Glomerular visceral epithelial cell (primary cell): Measurements from ENCODE around the gene CYSLTR2.

ENCODE experiments used
- DNase-seq: peaks from one replicate; pipeline ENCODE4 v3.0.0-alpha.2; 2016; ENCODE audit errors: extremely low spot score

CYSLTR2 gene

DNA sequence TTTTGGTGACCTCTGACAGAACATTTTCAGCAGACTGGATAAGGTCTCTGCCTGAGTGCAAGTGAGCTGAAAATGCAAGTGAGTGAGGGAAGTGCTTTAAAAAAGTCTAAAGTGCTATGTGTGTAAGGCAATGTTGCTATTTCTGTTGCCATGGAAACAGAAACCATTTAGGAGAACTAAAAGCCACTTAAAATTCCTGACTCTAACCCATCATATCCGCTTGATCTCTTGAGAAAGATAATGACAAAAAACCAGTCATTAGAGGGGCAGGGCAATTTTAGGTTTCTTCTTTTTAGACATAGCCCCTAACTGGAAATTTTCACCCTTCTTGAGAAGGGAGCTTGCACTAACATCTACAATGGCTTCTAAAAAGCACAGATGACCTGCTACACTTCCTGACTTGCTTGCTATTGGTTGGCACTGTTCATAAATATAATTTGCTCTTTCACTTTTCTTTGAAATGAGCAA lies at the start of gene CYSLTR2:
Gene CYSLTR2, plus strand, starts transcription at position 458 of the 468 bp plus-strand sequence. CDS start 52,889 bp downstream, outside the sequence.
- DNase-seq, result peak; percentile 28

DNA sequence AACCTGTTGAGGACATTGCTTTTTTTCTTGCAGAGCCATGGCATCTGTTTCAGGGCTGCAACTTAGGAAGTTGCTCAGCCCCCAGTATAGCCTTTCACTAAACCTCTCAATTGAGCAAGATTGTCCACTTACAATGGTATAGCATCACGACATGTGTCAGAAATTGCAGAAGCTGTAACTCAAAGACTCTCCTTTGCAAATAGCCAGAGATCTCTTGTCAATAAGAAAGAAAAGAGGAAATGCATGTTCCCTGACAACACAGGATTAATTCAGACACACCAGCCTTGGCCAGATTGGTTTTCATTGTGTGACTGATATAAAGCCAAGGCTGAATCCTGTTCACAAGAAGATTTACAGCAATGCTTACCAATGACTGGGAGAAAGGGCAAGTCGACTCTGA lies 38.7 kb upstream of the CYSLTR2 start:
- no peak for DNase-seq

GRCh38 chr13:48618937-48619336 lies 34.8 kb upstream of the CYSLTR2 start:
- DNase-seq, result no peak

DNA sequence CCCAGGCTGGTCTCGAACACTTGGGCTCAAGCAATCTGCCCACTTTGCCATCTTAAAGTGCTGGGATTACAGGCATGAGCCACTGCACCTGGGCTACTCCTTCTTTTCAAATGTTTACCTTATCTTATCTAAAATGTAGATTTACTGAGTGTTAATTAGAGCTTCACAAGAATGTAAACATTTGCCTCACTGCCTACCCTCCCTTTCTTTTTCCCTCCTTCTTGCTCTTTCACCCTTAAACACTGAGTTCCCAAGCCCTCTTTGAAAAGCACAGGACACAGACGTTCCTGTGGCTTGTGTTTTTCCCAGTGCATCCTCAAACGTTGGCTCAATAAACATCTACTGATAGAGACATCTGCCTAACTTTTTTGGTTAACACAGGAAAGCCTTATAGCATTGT lies 32.7 kb upstream of the CYSLTR2 start:
- DNase-seq, result no peak

GRCh38 chr13:48624016-48624415 lies 29.7 kb upstream of the CYSLTR2 start:
- DNase-seq, result no peak

GRCh38 chr13:48624858-48625257 lies 28.9 kb upstream of the CYSLTR2 start:
- no peak for DNase-seq

DNA sequence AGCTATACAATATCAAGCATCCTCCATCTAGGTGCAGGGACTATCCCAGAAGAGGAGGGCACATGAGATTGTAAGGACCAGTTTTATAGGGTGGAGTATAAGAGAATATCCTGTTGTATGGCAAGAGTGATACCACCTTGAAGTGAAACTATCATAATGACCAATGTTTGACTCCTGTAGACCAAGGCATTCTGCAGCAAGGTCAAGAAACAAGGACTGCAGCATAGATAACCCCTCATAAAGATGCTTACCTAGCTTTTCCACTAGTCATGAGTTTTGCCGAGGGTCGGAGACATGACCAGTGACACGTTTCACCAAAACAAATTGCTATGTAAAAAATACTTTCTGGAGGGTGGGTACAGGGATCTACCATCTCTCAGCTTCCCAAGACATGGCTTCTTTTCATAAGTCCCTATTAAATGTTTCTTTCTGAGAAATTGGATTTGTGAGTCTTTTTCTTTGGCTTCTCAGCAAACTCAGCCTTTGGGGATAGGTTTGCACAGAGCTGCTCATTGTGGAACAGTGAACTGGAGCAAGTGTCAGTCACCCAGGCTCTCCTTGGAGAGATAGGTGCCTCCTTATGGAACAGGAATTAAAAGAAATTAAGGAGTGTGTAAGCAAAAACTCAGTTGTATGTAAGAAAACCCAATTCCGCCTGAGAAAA lies 28.2 kb upstream of the CYSLTR2 start:
- no peak for DNase-seq

GRCh38 chr13:48626077-48626449 lies 27.7 kb upstream of the CYSLTR2 start:
- DNase-seq, result peak; percentile 72

DNA sequence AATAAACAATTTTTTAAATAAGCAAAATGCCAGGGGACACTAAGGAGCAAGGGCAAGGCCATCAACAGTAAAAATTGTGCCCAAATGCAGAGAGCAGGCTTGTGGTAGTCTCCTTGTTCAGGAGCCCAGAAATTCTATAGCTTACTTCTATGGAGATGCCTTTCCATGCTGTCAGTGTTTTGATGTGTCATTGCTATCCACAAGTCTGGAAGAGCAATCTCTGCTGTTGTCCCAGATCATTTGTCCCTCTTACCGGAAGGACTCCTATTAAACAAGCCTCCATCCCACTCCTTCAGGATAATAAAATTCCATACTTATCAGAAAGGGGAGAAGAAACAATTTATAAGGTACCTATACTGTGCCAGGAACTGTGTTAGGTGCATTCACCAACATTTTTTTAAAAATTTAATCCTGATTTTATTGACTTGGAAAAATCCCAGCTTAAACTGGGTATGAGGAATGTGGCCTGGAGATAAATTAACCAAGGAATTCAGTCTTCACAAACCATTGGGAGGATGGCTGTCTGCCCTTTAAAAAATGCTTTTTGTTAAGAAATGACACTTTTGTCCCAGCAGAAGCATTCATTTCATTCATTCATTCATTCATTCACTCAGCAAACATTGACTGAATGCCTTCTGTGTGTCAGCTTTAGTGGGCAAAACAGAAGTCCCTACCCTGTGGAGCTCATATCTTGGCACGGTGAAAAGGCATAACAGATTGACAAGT lies 26.8 kb upstream of the CYSLTR2 start:
- peak; percentile 22 for DNase-seq

GRCh38 chr13:48629277-48629676 lies 24.5 kb upstream of the CYSLTR2 start:
- DNase-seq, result no peak

- no peak for DNase-seq
Measured at GRCh38 chr13:48630291-48630690, 23.4 kb upstream of the CYSLTR2 start.

DNA sequence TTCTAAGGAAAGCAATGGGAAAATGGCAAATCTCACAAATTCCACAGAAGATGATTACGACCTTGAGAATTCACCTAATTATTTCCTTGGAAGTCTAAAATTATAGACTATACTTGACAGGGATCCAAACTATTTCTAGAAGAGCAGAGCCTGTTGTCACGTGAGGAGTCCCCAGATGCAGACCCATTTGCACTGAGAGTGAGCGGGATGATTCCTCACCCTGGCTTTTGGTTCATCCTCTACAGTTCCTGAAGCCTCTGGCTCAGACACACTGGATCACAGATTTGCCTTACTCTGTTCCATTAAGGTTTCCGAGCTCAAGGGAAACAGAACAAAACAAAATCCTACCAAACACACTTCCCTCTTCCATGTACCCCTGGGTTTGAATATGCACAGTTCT lies 23.0 kb upstream of the CYSLTR2 start:
- DNase-seq, result no peak

GRCh38 chr13:48631441-48631840 lies 22.3 kb upstream of the CYSLTR2 start:
- DNase-seq, result no peak

DNA sequence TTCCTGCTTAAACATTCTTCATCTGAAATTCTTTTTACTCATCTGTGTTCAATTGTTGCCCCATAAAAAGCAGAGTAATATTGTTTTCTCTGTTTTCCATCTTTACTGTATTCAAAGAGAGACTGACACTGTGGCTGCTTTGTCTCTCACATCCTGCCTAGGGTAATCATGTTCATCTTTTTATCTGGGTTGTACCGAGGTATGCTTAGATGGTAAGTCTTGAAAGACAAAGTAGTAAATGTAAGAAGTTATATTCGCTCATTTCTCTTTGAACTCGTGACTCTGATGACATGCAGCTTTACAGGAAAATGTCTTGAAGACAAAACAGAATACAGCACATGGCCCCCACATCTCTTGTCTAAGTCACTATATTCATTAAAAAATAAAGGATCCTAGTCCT lies 20.0 kb upstream of the CYSLTR2 start:
- DNase-seq, result no peak

DNA sequence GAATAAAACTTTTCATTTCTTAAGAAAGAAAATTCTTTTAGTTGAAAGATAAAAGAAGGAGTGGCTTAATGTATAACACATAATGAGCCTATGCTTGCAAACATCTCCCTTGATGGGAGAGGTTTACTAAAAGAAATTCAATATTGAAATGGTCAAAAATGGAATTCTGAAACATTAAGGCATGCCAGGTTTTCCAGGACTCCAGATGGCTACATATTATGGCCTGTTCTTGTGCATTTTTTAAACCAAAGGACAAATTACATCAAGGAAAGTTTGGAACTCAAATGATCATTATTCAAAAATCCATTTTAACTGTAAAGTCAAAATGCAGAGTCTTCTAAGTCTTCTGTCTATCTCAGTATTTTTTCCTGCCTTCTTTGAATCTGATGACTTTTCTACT lies 19.1 kb upstream of the CYSLTR2 start:
- DNase-seq, result no peak

- DNase-seq, result no peak
Measured at GRCh38 chr13:48635478-48635877, 18.3 kb upstream of the CYSLTR2 start.

- DNase-seq, result peak; percentile 5
Measured at GRCh38 chr13:48636550-48636949, 17.2 kb upstream of the CYSLTR2 start.

DNA sequence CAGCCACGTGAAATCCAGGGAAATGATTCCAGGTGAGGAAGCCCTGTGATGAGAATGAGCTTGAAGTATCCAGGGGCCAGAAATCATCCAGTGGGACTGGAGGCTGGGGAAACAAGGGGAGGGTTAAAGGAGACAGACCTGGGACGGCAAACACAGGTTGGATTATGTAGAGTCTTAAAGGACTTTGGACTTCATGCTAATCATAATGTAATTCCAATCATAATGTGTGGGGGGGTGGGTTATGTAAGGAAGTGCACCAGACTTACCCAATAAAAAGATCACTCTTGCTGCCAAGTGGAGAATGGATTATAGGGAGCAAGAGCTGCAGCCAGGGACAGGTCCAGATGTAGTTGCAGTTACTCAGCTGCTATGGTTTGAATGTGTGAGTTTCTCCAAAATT lies 16.1 kb upstream of the CYSLTR2 start:
- no peak for DNase-seq

DNA sequence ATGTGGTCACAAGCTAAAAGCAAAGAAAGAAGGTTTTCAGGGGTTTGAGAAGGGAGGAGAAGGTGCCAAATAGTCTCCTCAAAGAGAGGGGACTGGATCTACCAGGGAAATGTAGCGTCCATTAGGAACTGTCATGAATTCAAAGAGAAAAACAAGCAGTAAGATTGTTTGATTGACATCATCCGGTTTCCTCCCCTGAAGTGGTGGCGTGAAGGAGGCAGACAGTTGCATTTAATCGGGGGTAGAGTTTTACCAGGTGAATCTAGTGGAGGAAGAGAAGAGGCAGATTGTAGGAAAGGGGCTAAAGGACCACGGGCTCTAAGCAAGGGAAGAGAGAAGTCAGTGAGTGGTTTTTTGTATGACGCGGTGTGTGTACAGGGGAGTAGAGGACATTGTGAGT lies 13.0 kb upstream of the CYSLTR2 start:
- DNase-seq, result no peak

- no peak for DNase-seq
Measured at GRCh38 chr13:48641404-48641803, 12.3 kb upstream of the CYSLTR2 start.

GRCh38 chr13:48642061-48642460 lies 11.7 kb upstream of the CYSLTR2 start:
- DNase-seq, result no peak

GRCh38 chr13:48643159-48643558 lies 10.6 kb upstream of the CYSLTR2 start:
- DNase-seq, result no peak

DNA sequence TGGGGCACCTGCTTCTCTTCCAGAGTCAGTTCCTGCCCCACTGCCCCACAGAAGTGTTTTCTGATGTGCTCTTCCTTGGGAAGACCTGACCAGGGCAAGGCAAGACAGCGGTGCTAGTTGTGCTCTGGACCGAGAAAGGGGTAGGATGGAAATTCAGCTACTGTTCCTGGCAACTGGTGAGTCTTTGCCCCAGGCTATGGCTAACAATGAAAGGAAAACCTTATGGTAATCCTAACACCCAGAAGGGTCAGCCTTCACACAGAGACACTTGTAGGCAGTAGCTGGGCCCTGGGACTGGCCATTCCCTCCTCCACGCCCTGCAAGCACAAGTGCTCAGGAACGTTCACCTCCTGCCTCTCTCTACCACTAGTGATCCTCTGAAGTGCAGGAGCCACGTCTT lies 9.6 kb upstream of the CYSLTR2 start:
- DNase-seq, result no peak

- no peak for DNase-seq
Measured at GRCh38 chr13:48644951-48645350, 8.8 kb upstream of the CYSLTR2 start.
